HG02840 (cell line): ENCODE results near the gene SFN.

ENCODE experiments used
- ATAC-seq: cut with Tn5 transposase; IDR thresholded peaks from one replicate; pipeline ENCODE4 v1.9.1; 2021; ENCODE audit warnings: mild to moderate bottlenecking, moderate library complexity, moderate number of reproducible peaks; ENCODE audit not compliant: unreplicated experiment, low FRiP score

The SFN gene

DNA sequence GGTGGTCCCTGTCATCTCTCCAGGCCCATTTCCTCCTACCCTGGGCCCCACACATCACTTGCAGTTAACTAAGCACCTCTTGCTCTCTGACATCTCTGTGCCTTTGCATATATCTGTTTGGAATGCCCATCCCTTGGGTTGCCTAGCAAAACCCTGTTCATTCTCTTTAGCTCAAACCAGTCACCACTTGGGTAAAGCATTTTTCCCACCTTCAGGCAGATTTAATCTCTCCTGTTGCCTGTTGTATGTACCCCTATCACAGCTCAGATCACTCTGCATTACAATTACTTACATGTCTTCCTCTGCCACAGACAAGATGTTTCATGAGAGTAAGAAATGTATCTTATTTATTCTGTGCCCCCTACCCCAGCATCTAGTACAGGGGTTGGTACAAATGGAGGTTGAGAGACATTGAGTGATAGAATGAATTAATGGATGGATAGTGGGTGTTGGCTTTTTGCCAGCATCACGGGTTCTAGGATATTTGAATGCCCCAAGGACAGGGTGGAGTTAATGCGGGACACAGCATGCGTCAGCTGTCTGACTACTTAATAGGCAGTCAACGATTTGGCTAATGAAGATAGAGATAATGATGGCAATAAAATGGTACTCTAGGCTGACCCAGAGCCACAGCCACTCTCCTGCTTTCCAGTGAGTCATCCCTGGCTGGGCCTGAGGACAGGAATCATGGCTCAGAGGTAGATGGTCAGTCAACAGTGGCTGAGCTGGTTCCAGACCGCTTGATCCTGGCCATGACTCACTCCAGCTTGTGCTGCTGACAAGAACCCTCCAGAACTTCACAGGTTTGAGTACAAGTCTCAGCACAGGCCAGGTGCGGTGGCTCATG lies 44.3 kb downstream of the SFN start:
- no peak for ATAC-seq

DNA sequence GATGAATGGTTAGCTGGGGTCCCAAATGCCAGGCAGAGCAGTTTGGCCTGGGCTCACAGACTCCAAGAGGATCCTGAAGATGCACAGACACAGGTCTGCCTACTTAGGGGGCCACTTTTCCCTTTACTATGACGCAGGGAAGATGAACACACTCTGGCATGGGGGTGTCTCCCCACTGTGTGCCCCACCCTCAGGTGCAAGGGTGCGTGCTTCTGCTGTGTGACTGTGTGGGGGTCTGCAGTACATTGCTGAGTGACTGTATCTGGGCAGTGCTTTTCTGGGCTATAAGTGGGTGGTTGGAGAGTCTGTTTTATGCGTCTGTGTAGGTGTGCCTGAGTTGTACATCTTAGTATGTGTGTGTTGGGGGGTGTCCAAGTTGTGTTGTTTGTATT lies 47.0 kb downstream of the SFN start:
- ATAC-seq: no peak

DNA sequence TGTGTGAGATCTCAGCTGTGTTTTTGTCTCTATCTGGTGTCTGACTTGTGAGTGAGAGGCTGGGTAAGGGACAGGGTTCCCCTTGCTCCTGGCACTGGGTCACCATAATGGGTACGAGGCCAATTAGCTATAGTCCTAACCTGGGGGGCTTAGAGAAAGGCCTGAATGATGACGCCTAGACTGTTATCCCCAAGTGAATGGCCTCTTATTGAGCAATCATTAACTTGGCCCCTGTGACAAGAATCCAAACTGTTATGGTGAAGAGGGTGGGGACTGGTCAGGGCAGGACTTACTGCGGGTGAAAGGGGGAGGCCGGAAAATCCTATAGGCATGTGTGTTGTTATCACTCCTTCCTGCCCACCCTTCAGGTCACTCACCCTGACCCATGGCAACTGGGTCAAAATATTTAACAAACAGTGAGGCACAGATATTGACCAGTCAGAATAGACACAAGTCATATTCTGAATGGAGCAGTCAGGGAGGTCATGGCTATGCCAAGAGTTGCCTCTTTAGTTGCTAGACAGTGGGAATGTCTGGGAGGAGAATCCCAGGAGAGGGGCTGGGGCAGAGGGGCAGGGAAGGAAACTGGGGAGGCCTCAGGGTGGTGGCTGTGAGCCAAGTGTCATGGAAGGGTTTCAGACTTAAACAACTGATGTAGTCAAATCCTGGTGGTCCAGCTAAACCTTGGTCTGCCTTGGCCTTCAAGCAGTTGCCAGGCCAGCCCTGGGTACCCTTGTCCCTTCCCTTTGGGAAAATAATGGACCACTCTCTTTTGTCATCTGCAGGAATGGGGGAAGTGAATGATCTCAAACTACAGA lies 47.6 kb downstream of the SFN start:
- no peak for ATAC-seq

DNA sequence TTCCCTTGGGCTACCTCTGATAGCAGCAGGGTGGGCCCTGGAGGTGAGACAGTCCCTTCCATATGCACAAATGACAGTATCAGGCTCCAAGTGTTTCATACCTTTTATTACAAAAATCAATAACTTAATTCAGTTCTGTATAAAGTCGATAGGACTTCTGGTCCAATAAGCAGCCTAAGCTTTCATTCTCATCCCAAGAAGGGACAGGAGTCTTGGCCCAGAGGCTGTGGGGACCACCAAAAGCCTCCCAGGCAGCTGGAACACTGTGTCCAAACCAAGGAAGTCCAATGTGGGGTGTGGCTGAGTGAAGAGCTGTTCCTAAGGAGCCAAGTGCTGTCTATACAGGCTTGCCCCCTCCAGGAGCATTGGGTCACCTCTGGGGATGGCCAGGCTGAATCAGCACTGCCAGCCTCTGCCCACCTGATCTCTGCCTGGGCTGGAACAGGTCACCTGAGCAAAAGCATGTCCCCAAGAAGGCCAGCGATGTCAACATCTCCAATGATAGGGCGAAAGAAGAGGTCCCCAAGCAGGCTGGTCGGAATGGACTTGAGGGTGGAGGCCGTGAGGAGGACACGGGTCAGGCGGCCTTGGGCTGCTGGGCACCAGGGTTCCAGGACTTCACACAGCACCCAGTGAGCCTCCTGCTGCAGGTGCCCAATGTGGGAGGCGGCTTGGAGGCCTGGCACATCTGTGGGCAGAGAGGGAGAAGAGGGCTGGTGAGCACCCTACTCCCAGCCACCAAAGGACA lies 48.6 kb downstream of the SFN start:
- no peak for ATAC-seq

DNA sequence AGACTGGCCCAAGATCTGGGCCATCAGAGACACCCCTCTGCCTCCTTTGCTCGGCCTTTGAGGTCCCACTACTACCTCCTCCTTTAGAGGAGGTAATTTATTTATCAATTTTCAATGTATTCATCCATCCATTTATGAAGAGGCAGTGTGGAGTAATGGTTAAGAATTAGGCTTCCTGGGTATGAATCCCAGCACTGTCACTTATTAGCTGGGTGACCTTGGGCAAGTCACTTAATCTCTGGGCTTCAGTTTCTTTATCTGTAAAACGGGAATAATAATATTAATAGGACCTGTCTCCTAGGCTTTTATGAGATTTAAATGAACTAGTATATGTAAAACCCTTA lies 49.2 kb downstream of the SFN start:
- no peak for ATAC-seq

DNA sequence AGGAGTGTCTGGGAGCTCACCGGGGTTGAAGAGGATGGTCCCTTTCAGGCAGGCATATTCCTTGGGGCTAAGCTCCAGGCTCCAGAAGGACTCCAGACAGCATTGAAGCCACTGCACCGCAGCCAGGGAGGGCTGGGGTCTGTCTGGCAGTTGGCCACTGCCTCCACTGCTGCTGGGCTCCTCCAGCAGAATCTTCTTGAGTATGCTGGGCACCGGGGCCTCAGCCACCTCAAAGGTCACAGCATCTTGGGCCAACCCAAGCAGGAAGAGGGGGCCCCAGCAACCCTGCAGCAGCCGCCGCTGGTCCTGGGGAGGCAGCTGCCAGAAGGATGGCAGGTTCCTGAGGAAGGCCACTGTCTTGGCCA lies 50.4 kb downstream of the SFN start:
- ATAC-seq: no peak
